ENCODE results near the gene RNF19B. TPM values are rescaled to one million over a fixed set of nuclear protein-coding genes. Genes with fewer than 3 reads are reported as not detected.

The RNF19B gene
- total RNA-seq, 2 donors from 2014 or later, result 10.2 to 10.3 TPM

DNA sequence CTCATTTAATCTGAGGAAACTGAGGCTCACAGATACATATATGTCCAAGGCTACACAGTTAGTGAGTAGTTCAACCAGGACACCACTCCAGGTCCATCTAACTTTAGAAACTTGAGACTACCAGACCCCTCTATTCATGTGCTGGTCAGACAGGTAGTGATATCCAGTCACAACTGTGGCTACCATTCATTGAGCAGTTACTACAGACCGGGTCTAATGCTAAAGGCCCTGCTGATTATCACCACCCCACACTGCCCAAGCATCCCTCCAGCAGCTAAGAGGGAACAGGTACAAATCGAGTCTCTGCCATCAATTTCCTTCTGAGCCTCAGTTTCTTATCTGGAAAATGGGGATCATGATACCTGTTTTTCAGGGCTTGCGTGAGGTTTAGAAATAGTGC lies 73.0 kb downstream of the RNF19B start:
- peaks cover 0 to 13% of the 10 kb centered on the region in 2 donors for H3K27me3 ChIP-seq
- no peak overlapping the region for H3K27ac ChIP-seq
- no peaks in the 10 kb centered on the region for H3K36me3 ChIP-seq
- no peaks in the 10 kb centered on the region for H3K9me3 ChIP-seq
- no peak for DNase-seq (ENCODE audit: low spot score)
- no peak overlapping the region for H3K4me3 ChIP-seq
- peaks cover 0 to 16% of the 10 kb centered on the region in 2 donors for H3K4me1 ChIP-seq
- TF ChIP-seq, protein P1, sequence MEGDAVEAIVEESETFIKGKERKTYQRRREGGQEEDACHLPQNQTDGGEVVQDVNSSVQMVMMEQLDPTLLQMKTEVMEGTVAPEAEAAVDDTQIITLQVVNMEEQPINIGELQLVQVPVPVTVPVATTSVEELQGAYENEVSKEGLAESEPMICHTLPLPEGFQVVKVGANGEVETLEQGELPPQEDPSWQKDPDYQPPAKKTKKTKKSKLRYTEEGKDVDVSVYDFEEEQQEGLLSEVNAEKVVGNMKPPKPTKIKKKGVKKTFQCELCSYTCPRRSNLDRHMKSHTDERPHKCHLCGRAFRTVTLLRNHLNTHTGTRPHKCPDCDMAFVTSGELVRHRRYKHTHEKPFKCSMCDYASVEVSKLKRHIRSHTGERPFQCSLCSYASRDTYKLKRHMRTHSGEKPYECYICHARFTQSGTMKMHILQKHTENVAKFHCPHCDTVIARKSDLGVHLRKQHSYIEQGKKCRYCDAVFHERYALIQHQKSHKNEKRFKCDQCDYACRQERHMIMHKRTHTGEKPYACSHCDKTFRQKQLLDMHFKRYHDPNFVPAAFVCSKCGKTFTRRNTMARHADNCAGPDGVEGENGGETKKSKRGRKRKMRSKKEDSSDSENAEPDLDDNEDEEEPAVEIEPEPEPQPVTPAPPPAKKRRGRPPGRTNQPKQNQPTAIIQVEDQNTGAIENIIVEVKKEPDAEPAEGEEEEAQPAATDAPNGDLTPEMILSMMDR (IDR thresholded peaks at IDR 0.05), result no peak

DNA sequence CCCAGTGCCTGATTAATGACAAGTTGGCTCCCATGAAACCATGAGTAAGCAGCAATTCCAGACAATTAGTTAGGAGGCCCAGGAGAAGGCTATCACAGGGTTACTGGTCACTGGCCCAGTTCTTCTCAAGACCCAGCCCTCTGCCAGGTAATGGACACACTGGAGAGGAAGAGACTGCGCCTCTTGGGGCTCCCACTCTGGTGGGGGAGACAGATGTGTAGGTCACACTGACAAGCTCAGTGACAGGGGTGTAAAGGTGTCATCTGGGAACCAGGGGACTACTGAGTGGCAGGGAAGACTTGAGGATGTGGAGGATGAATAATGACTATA lies 73.4 kb downstream of the RNF19B start:
- TF ChIP-seq, protein P1 (IDR thresholded peaks at IDR 0.05), result no peak
- no peak overlapping the region for H3K4me3 ChIP-seq
- no peaks in the 10 kb centered on the region for H3K36me3 ChIP-seq
- peaks cover 0 to 20% of the 10 kb centered on the region in 2 donors for H3K4me1 ChIP-seq
- H3K9me3 ChIP-seq, result no peaks in the 10 kb centered on the region
- no peak for DNase-seq (ENCODE audit: low spot score)
- no peak overlapping the region for H3K27ac ChIP-seq
- H3K27me3 ChIP-seq, result peaks cover 0 to 16% of the 10 kb centered on the region in 2 donors

DNA sequence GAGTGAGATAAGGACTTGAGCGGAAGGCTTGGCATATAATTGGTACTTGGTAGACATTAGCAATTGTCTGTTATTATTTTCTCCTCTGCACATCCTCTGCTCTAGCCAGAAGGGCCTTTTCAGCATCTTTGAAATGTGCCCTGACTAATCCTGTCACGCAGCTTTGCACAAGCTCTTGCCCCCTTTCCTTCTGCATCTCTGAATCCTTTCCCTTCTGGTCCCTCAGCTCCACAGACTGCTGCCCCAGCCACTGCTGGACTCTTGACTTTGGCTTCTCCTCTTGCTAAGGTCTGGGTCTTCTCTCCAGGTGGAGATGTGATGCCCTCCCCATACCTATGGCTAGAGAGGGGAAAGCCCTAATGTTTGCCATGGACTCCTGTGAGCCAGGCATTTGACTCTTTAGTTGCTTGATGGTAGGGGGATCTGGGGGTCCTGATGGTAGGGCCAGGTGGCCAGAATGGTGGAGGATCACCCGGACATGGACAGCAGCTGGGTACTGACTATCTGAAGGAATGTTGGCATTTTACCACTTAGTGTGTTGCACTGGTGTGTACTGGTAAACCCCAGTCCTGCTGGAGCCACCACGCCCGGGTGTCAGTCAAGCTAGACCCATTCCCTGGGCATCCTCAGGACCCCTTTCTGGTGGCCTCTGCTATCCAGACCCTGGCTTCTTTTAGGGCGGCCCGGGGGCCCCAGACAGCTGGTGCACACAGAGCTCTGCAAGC lies 73.9 kb downstream of the RNF19B start:
- H3K27me3 ChIP-seq, result peaks cover 0 to 21% of the 10 kb centered on the region in 2 donors
- TF ChIP-seq, protein P1 (IDR thresholded peaks at IDR 0.05), result no peak
- H3K9me3 ChIP-seq, result no peaks in the 10 kb centered on the region
- no peak overlapping the region for H3K27ac ChIP-seq
- DNase-seq (ENCODE audit: low spot score), result no peak
- H3K4me1 ChIP-seq, result peaks cover 0 to 24% of the 10 kb centered on the region in 2 donors
- no peak overlapping the region for H3K4me3 ChIP-seq
- no peaks in the 10 kb centered on the region for H3K36me3 ChIP-seq

DNA sequence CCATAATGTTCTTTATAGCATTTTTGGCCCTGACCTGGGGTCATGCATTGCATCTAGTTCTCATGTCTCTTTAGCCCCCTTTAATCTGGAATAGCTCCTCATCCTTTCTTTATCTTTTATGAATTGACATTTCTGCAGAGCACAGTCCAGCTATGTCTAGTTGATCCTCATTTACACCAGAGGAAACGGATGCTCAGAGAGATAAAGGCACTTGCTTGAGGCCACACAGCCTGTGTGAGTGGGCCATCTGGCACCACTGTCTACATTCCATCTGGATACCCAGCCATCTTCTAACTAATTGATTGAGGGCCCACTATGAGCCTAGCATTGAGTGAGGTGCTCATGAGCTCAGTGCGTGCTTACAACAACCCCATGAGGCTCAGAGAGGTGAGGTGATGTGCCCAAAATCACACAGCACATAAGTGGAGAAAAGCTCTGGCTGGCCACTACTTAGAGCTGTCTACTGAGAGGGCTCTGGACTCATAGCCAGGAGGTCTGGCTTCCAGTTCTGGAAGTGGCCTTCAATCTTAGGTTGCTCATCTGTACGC lies 74.8 kb downstream of the RNF19B start:
- peaks cover 0 to 23% of the 10 kb centered on the region in 2 donors for H3K27me3 ChIP-seq
- TF ChIP-seq, protein P1 (IDR thresholded peaks at IDR 0.05), result no peak
- H3K36me3 ChIP-seq, result no peaks in the 10 kb centered on the region
- no peak overlapping the region for H3K27ac ChIP-seq
- H3K4me1 ChIP-seq, result peaks cover 0 to 24% of the 10 kb centered on the region in 2 donors
- H3K4me3 ChIP-seq, result no peak overlapping the region
- no peak for DNase-seq (ENCODE audit: low spot score)
- H3K9me3 ChIP-seq, result no peaks in the 10 kb centered on the region

DNA sequence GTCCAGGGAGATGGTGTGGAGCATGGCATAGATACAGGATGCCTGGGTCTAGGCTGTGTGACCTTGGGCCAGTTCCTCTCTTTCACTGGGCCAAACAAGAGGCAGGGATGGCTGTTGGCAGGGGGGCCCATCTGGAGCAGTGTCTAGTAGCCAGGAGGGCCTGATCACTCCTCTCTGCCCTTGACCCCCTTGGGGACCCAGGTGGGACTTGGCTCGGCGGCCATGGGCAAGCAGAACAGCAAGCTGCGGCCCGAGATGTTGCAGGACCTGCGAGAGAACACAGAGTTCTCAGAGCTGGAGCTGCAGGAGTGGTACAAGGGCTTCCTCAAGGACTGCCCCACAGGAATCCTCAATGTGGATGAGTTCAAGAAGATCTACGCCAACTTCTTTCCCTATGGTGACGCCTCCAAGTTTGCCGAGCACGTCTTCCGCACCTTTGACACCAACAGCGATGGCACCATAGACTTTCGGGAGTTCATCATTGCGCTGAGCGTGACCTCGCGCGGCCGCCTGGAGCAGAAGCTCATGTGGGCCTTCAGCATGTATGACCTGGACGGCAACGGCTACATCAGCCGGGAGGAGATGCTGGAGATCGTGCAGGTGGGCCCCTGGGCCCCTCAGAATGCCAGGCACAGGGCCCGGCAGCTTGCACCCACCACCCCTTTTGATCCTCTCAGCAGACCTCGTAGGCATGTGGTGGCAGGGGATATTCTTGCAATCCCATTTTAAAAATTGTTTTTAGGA lies 75.8 kb downstream of the RNF19B start:
- H3K4me1 ChIP-seq, result peaks cover 0 to 23% of the 10 kb centered on the region in 2 donors
- no peaks in the 10 kb centered on the region for H3K36me3 ChIP-seq
- no peaks in the 10 kb centered on the region for H3K9me3 ChIP-seq
- DNase-seq (ENCODE audit: low spot score), result no peak
- TF ChIP-seq, protein P1 (IDR thresholded peaks at IDR 0.05), result no peak
- no peak overlapping the region for H3K27ac ChIP-seq
- H3K27me3 ChIP-seq, result peaks cover 0 to 21% of the 10 kb centered on the region in 2 donors
- no peak overlapping the region for H3K4me3 ChIP-seq

Measured in right atrium auricular region (tissue), 2 donors.